K562 (cell line): ENCODE data around the gene SETD7. TPM values are rescaled to one million over a fixed set of nuclear protein-coding genes. Genes with fewer than 3 reads are reported as not detected.
"Not testable (repeated sequence)": the region's sequence is repeated elsewhere in the genome, so short reads cannot be mapped to it uniquely, and the experiment has no call there.

Source experiments
- ATAC-seq: fragments of 200-7000 bp; cut with Tn5 transposase; 3 replicates; pipeline ENCODE4 v1.9.1; 2020; ENCODE audit warnings: moderate library complexity
- BruUV-seq: library from RNA; stranded (reverse); fragments of 400-500 nt; replicated peaks from 2 replicates; lab custom pipeline; 2021; lab: Mats Ljungman, UMichigan
- CTCF ChIA-PET: fragments of 300-600 bp; formaldehyde crosslinking; extraction: SDS; loops from one replicate; lab custom pipeline; 2021; ENCODE audit warnings: low intra/inter-chr PET ratio; lab: Yijun Ruan, JAX
- POLR2A ChIA-PET: fragments of 300-600, 350-650 bp; sonication (Branson Sonifier 250); formaldehyde crosslinking; extraction: SDS; loops from one replicate; lab custom pipeline; 2021; ENCODE audit warnings: antibody characterized with exemption, inconsistent platforms; lab: Yijun Ruan, JAX
- DNase-seq, 4 experiments: peaks; one replicate each; pipeline versions ENCODE4 v3.0.0 to v3.0.0-alpha.2; 2011 to 2018; ENCODE audit warnings: low spot score in 3 of 4, mixed read lengths in 3 of 4; ENCODE audit errors: extremely low read depth in 1 of 4
- FAIRE-seq: peaks from 2 replicates; lab custom pipeline; 2011; peaks lifted over from hg19 to GRCh38; lab: Jason Lieb, UNC
- H2AFZ ChIP-seq: 2 replicates; pipeline ENCODE4 v1.6.0; 2011; ENCODE audit warnings: low read depth, low read length, control low read depth, inconsistent platforms
- H3K27ac ChIP-seq: fragments of 200-600 bp; 3 replicates; pipeline ENCODE4 v1.8.0; 2011; ENCODE audit warnings: low read depth, mild to moderate bottlenecking, control low read depth, inconsistent platforms, low read length, moderate library complexity, mixed read lengths; ENCODE audit errors: extremely low read depth
- H3K27me3 ChIP-seq, 2 experiments: fragments of 300-600 bp in 1 of 2; 2 replicates in 1 of 2; 3 replicates in 1 of 2; pipeline versions ENCODE4 v1.6.0 to v1.8.0; 2011; ENCODE audit warnings: inconsistent platforms in 2 of 2, low read length in 2 of 2, mild to moderate bottlenecking in 1 of 2, mixed read lengths in 1 of 2, moderate library complexity in 1 of 2; ENCODE audit not compliant: control insufficient read depth in 2 of 2, insufficient read depth in 2 of 2
- H3K36me3 ChIP-seq: fragments of 300-600 bp; 3 replicates; pipeline ENCODE4 v1.8.0; 2011; ENCODE audit warnings: mild to moderate bottlenecking, low read length, inconsistent platforms; ENCODE audit not compliant: control insufficient read depth, insufficient read depth
- H3K4me1 ChIP-seq, 2 experiments: fragments of 200-600 bp in 1 of 2; replicated peaks in 1 of 2; 2 replicates in 1 of 2; 3 replicates in 1 of 2; pipeline versions ENCODE4 v1.5.1 to v1.8.0; 2011; ENCODE audit warnings: inconsistent platforms in 2 of 2, low read length in 2 of 2, mild to moderate bottlenecking in 1 of 2, mixed read lengths in 1 of 2, moderate library complexity in 1 of 2; ENCODE audit not compliant: control insufficient read depth in 2 of 2, insufficient read depth in 2 of 2
- H3K4me2 ChIP-seq: 2 replicates; pipeline ENCODE4 v1.6.1; 2011; ENCODE audit warnings: low read length, control low read depth, inconsistent platforms, mixed read lengths; ENCODE audit not compliant: insufficient read depth
- H3K4me3 ChIP-seq: fragments of 200-600 bp; sonication (generic), shearing (Covaris generic); 2 replicates; pipeline ENCODE4 v1.5.1; 2016; ENCODE audit warnings: control low read depth, inconsistent platforms
- H3K79me2 ChIP-seq: fragments of 200-600 bp; 3 replicates; pipeline ENCODE4 v1.8.0; 2011; ENCODE audit warnings: low read length, inconsistent platforms; ENCODE audit not compliant: control insufficient read depth, insufficient read depth
- H3K9ac ChIP-seq, 2 experiments: 2 replicates each; pipeline versions ENCODE4 v1.6.0 to v1.6.1; 2011; ENCODE audit warnings: low read depth in 2 of 2, low read length in 2 of 2, control low read depth in 1 of 2, inconsistent platforms in 1 of 2, mild to moderate bottlenecking in 1 of 2, mixed read lengths in 1 of 2; ENCODE audit not compliant: insufficient read depth in 1 of 2
- H3K9me1 ChIP-seq: one replicate; pipeline ENCODE4 v1.6.0; 2011; ENCODE audit warnings: inconsistent platforms, mild to moderate bottlenecking, low read length, moderate library complexity; ENCODE audit not compliant: control insufficient read depth, insufficient read depth
- H3K9me3 ChIP-seq: replicated peaks from 2 replicates; pipeline ENCODE4 v1.5.1; 2011; ENCODE audit warnings: low read depth, low read length, inconsistent platforms; ENCODE audit not compliant: control insufficient read depth, insufficient read depth
- H4K20me1 ChIP-seq: replicated peaks from 2 replicates; pipeline ENCODE4 v1.6.1; 2011; ENCODE audit warnings: low read length, inconsistent platforms, mixed read lengths; ENCODE audit not compliant: control insufficient read depth, insufficient read depth
- BHLHE40 ChIP-seq: IDR thresholded peaks from 2 replicates; pipeline ENCODE4 v1.6.1; 2011; ENCODE audit warnings: low read length, improper control_type of control experiment
- ETV6 ChIP-seq, 3 experiments: fragments of 150-350 bp in 1 of 3; sonication (generic) in 1 of 3; formaldehyde crosslinking in 1 of 3; IDR thresholded peaks; 2 replicates each; pipeline versions ENCODE4 v1.6.1 to v1.8.0; 2014 to 2022; ENCODE audit warnings: borderline replicate concordance in 2 of 3, low read depth in 2 of 3, antibody characterized with exemption in 1 of 3, low read length in 1 of 3, mild to moderate bottlenecking in 1 of 3, missing genetic modification reagents in 1 of 3
- RFX1 ChIP-seq: fragments of 450-650 bp; IDR thresholded peaks from 2 replicates; pipeline ENCODE4 v1.6.1; 2016; ENCODE audit warnings: mild to moderate bottlenecking, moderate library complexity
- WGBS: fragments of 100-300 bp; shearing (Covaris generic); methylation state at CpG from one replicate; pipeline ENCODE4 v1.1.6; 2016; ENCODE audit warnings: low coverage, mixed read lengths; ENCODE audit not compliant: insufficient coverage; ENCODE audit errors: missing lambda C conversion rate; 5-methylcytosine and 5-hydroxymethylcytosine counted together
- in situ Hi-C: fragments of 300-500 bp; cut with MboI; formaldehyde crosslinking; loops from 4 replicates; pipeline ENCODE4 v1.15.0; 2018; ENCODE audit warnings: inconsistent platforms, mixed read lengths
- intact Hi-C: fragments of 100-400 bp; cut with micrococcal nuclease; formaldehyde crosslinking; loops from 2 replicates; pipeline ENCODE4 v1.14.2; 2022
- polyA plus RNA-seq, 8 experiments: library from polyadenylated mRNA; depleted of rRNA in 4 of 8; stranded (reverse) in 5 of 8; unstranded in 3 of 8; fragments of >200 nt; fragmentation: Nextera tagmentation in 2 of 8; fragmentation: Illumina TruSeq in 1 of 8; extraction: Ambion mirVana in 2 of 8; extraction: Trizol in 1 of 8; gene quantifications; 2 replicates each; pipeline versions ENCODE4 v1.2.1 to v1.2.3, GENCODE V29; 2011 to 2014; ENCODE audit warnings: inconsistent platforms in 1 of 8, missing spikeins in 1 of 8
- total RNA-seq, 7 experiments: library from RNA; depleted of rRNA in 6 of 7; stranded (reverse); fragments of >200 nt in 6 of 7; fragmentation: Illumina TruSeq in 2 of 7; extraction: Trizol in 2 of 7; gene quantifications; 2 replicates each; pipeline versions ENCODE4 v1.2.1 to v1.2.3, GENCODE V29; 2011 to 2021; ENCODE audit warnings: low replicate concordance in 1 of 7

The SETD7 gene
- total and polyA plus RNA-seq, 9 of the 15 experiments (the other 6 are each of a cell fraction or from before 2014, with no cell fraction given) = 0.37 to 2.4 (median 1.7) TPM

DNA sequence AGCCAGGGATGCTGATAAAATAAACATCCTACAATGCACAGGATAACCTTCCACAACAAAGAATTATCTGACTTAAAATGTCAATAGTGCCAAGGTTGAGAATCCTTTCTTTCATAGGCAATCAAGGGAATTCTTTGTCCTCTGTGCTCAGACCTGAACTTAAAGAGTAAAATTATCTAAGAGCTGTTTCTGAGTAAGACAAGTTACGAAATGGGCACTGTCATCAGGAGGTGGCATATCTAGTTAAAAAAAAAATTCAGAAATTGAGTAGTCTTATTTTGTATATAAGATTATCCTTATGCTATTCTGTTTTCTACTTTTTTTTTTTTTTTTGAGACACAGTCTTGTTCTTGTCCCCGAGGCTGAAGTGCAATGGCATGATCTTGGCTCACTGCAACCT is 105.4 kb downstream of the SETD7 start (continued):
- TF ChIP-seq BHLHE40 (no peak), ETV6 (IDR thresholded peaks at IDR 0.05; ENCODE audit: borderline replicate concordance in 1 of 2, low read depth in 2 of 2, low read length in 1 of 2) (no peak), ETV6 (CRISPR knock-in tag; IDR thresholded peaks at IDR 0.05; ENCODE audit: borderline replicate concordance) (no peak)

GRCh38 chr4:139447078-139447477 is 108.9 kb downstream of the SETD7 start:
- POLR2A ChIA-PET, H3K9ac ChIP-seq, H3K79me2 ChIP-seq, H3K36me3 ChIP-seq, H3K9me3 ChIP-seq, H3K27me3 ChIP-seq, in situ Hi-C loops: not testable (repeated sequence)
- TF ChIP-seq RFX1 = peak; percentile 21; the same call in 1 of the 2 replicates
- TF ChIP-seq, all 486 proteins: peak for 1; not testable (repeated sequence) for 485
- CTCF ChIA-PET, BruUV-seq, H4K20me1 ChIP-seq, H3K4me3 ChIP-seq, DNase-seq, H3K4me1 ChIP-seq, intact Hi-C loops, ATAC-seq, H2AFZ ChIP-seq, FAIRE-seq, H3K9me1 ChIP-seq, H3K27ac ChIP-seq: not testable (repeated sequence)
- WGBS = 75% methylated on average over 4 of the region's 4 CpGs
- peak overlapping the region; percentile 27; the same call in 1 of the 2 replicates for H3K4me2 ChIP-seq

Other genes starting within 250 kb of the SETD7 start
- 2.3 and 3.0 TPM in 2 replicates for gene RAB33B, start 102.1 kb downstream of the SETD7 start, total RNA-seq (2014; rRNA removed)
- 3.7 and 3.9 TPM in 2 replicates for gene RAB33B, start 102.1 kb downstream of the SETD7 start, total RNA-seq (2014; rRNA removed; fragmentation: Illumina TruSeq; extraction: Trizol)
- gene RAB33B, start 102.1 kb downstream of the SETD7 start, total RNA-seq (2015; rRNA removed; fragmentation: Illumina TruSeq; extraction: Trizol) = 2.6 and 3.5 TPM in 2 replicates
- 2.6 and 2.7 TPM in 2 replicates for gene RAB33B, start 102.1 kb downstream of the SETD7 start, total RNA-seq (2021)
- 3.7 and 4.0 TPM in 2 replicates for gene RAB33B, start 102.1 kb downstream of the SETD7 start, polyA plus RNA-seq (2011; rRNA removed)
- gene RAB33B, start 102.1 kb downstream of the SETD7 start, polyA plus RNA-seq (2014; fragmentation: Illumina TruSeq; extraction: Trizol) = 2.6 and 3.5 TPM in 2 replicates
- gene RAB33B, start 102.1 kb downstream of the SETD7 start, polyA plus RNA-seq (2014; fragmentation: Nextera tagmentation; extraction: Ambion mirVana) = 1 to 10 TPM; 1.8 to 3.3 TPM
- 1.7 and 2.6 TPM in 2 replicates for gene RAB33B, start 102.1 kb downstream of the SETD7 start, polyA plus RNA-seq (2014; rRNA removed)
- 38.7 and 49.1 TPM in 2 replicates for gene MGST2, start 109.6 kb upstream of the SETD7 start, total RNA-seq (2014; rRNA removed)
- 82.0 and 94.3 TPM in 2 replicates for gene MGST2, start 109.6 kb upstream of the SETD7 start, total RNA-seq (2014; rRNA removed; fragmentation: Illumina TruSeq; extraction: Trizol)
- 84.7 and 92.7 TPM in 2 replicates for gene MGST2, start 109.6 kb upstream of the SETD7 start, total RNA-seq (2015; rRNA removed; fragmentation: Illumina TruSeq; extraction: Trizol)
- 55.0 and 61.0 TPM in 2 replicates for gene MGST2, start 109.6 kb upstream of the SETD7 start, total RNA-seq (2021)
- gene MGST2, start 109.6 kb upstream of the SETD7 start, polyA plus RNA-seq (2011; rRNA removed) = 59.5 and 74.6 TPM in 2 replicates
- 80.0 and 84.6 TPM in 2 replicates for gene MGST2, start 109.6 kb upstream of the SETD7 start, polyA plus RNA-seq (2014; fragmentation: Illumina TruSeq; extraction: Trizol)
- gene MGST2, start 109.6 kb upstream of the SETD7 start, polyA plus RNA-seq (2014; fragmentation: Nextera tagmentation; extraction: Ambion mirVana) = 100 to 1,000 TPM; 108 to 115 TPM
- 96.7 and 112 TPM in 2 replicates for gene MGST2, start 109.6 kb upstream of the SETD7 start, polyA plus RNA-seq (2014; rRNA removed)